ENCODE results near the gene DEXI. TPM values are rescaled to one million over a fixed set of nuclear protein-coding genes. Genes with fewer than 3 reads are reported as not detected.

DEXI gene
- total RNA-seq, 2 donors from 2014 or later, result 31.5 to 32.0 TPM

GRCh38 chr16:10936272-10936984 is 5.8 kb downstream of the DEXI start:
- no peak overlapping the region for H3K9ac ChIP-seq (ENCODE audit: extremely low read depth, low read length, poor library complexity, severe bottlenecking)
- TF ChIP-seq, protein P1, sequence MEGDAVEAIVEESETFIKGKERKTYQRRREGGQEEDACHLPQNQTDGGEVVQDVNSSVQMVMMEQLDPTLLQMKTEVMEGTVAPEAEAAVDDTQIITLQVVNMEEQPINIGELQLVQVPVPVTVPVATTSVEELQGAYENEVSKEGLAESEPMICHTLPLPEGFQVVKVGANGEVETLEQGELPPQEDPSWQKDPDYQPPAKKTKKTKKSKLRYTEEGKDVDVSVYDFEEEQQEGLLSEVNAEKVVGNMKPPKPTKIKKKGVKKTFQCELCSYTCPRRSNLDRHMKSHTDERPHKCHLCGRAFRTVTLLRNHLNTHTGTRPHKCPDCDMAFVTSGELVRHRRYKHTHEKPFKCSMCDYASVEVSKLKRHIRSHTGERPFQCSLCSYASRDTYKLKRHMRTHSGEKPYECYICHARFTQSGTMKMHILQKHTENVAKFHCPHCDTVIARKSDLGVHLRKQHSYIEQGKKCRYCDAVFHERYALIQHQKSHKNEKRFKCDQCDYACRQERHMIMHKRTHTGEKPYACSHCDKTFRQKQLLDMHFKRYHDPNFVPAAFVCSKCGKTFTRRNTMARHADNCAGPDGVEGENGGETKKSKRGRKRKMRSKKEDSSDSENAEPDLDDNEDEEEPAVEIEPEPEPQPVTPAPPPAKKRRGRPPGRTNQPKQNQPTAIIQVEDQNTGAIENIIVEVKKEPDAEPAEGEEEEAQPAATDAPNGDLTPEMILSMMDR (conservative IDR thresholded peaks at IDR 0.05), result no peak
- Mint-ChIP-seq H3K27ac (peak overlapping the region; percentile 17), H3K9me3 (no peaks in the 10 kb centered on the region), H3K36me3 (ENCODE audit: low read depth) (peaks cover 24% of the 10 kb centered on the region), H3K4me1 (peaks cover 25% of the 10 kb centered on the region), H3K27me3 (ENCODE audit: insufficient read depth) (no peaks in the 10 kb centered on the region), H3K4me3 (no peak overlapping the region)
- no peak overlapping the region for H3K27ac ChIP-seq (ENCODE audit: low read depth, low read length)
- peaks cover 15% of the 10 kb centered on the region for H3K36me3 ChIP-seq (ENCODE audit: control insufficient read depth, insufficient read depth, low read length)
- peaks cover 14% of the 10 kb centered on the region for H3K4me1 ChIP-seq (ENCODE audit: control insufficient read depth, insufficient read depth, low read length)
- H3K9me3 ChIP-seq (ENCODE audit: control insufficient read depth, low read length), result no peaks in the 10 kb centered on the region
- H3K4me3 ChIP-seq (ENCODE audit: low read length), result no peak overlapping the region
- WGBS, 2 experiments (ENCODE audit: insufficient coverage in 1 of 2, insufficient read length in 1 of 2), result 91 to 94% methylated on average over 5 to 7 of the region's 8 CpGs
- no peak for DNase-seq
- H3K27me3 ChIP-seq (ENCODE audit: control insufficient read depth, insufficient read depth, low read length, poor library complexity, severe bottlenecking), result no peaks in the 10 kb centered on the region

GRCh38 chr16:10935226-10935915 is 6.9 kb downstream of the DEXI start:
- Mint-ChIP-seq H3K36me3 (ENCODE audit: low read depth) (peaks cover 27% of the 10 kb centered on the region), H3K27me3 (ENCODE audit: insufficient read depth) (no peaks in the 10 kb centered on the region), H3K4me3 (no peak overlapping the region), H3K9me3 (no peaks in the 10 kb centered on the region), H3K4me1 (peaks cover 18% of the 10 kb centered on the region), H3K27ac (no peak overlapping the region)
- H3K9ac ChIP-seq (ENCODE audit: extremely low read depth, low read length, poor library complexity, severe bottlenecking), result no peak overlapping the region
- H3K4me1 ChIP-seq (ENCODE audit: control insufficient read depth, insufficient read depth, low read length), result peaks cover 9% of the 10 kb centered on the region
- no peaks in the 10 kb centered on the region for H3K9me3 ChIP-seq (ENCODE audit: control insufficient read depth, low read length)
- TF ChIP-seq, protein P1 (conservative IDR thresholded peaks at IDR 0.05), result no peak
- no peak overlapping the region for H3K27ac ChIP-seq (ENCODE audit: low read depth, low read length)
- 96 to 100% methylated on average over 3 to 7 of the region's 7 CpGs for WGBS, 2 experiments (ENCODE audit: insufficient coverage in 1 of 2, insufficient read length in 1 of 2)
- H3K36me3 ChIP-seq (ENCODE audit: control insufficient read depth, insufficient read depth, low read length), result peaks cover 15% of the 10 kb centered on the region
- H3K4me3 ChIP-seq (ENCODE audit: low read length), result no peak overlapping the region
- no peaks in the 10 kb centered on the region for H3K27me3 ChIP-seq (ENCODE audit: control insufficient read depth, insufficient read depth, low read length, poor library complexity, severe bottlenecking)
- DNase-seq, result no peak

DNA sequence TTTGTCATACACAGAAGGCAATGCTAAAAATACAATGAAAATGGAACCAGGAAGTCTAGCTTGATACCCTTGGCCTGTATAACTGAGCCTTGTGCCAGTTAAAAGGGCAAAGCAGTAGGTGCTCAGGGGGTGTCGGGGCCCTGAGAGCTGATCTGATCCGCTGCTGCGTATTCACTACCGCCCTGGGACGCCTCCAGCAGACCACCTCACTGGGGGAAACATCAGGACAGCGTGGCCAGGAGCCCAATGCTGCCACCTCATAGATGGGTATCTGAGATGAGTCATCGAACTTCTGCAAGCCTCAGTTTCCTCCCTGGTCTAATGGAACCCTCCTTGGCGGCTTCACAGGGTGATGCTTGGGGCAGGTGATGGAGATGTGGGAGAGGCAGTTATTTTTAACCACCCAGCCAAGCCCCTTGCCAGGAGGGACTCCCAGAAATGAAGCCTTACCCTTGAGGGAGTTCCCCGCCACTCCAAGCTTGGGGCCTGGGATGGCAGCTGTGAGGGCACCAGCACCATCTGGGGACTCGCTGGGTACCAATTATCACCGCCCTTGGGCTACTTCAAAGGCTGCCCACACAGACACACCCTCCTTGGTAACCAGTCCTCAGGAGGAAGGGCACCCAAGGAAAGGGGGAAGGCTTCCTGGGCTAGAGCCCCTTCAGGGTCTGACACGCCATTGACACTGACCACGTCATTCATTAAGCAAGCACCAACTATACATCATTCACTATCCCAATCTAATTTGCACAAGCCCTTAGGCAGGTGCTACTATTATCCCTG is 7.8 kb downstream of the DEXI start:
- 96 to 100% methylated on average over 8 to 12 of the region's 13 CpGs for WGBS, 2 experiments (ENCODE audit: insufficient coverage in 1 of 2, insufficient read length in 1 of 2)

More for the DNA sequence above, 7.8 kb downstream of the DEXI start:
- peaks cover 10% of the 10 kb centered on the region for H3K4me1 Mint-ChIP-seq
- H3K27me3 ChIP-seq (ENCODE audit: control insufficient read depth, insufficient read depth, low read length, poor library complexity, severe bottlenecking), result no peaks in the 10 kb centered on the region
- H3K27me3 Mint-ChIP-seq (ENCODE audit: insufficient read depth), result no peaks in the 10 kb centered on the region
- DNase-seq, result no peak
- peaks cover under 1% of the 10 kb centered on the region for H3K4me1 ChIP-seq (ENCODE audit: control insufficient read depth, insufficient read depth, low read length)
- no peak overlapping the region for H3K27ac ChIP-seq (ENCODE audit: low read depth, low read length)
- no peak overlapping the region for H3K27ac Mint-ChIP-seq
- H3K9me3 ChIP-seq (ENCODE audit: control insufficient read depth, low read length), result no peaks in the 10 kb centered on the region
- no peaks in the 10 kb centered on the region for H3K9me3 Mint-ChIP-seq
- no peak overlapping the region for H3K4me3 ChIP-seq (ENCODE audit: low read length)
- TF ChIP-seq, protein P1 (conservative IDR thresholded peaks at IDR 0.05), result no peak
- no peak overlapping the region for H3K9ac ChIP-seq (ENCODE audit: extremely low read depth, low read length, poor library complexity, severe bottlenecking)
- H3K36me3 Mint-ChIP-seq (ENCODE audit: low read depth), result peaks cover 29% of the 10 kb centered on the region
- no peak overlapping the region for H3K4me3 Mint-ChIP-seq
- H3K36me3 ChIP-seq (ENCODE audit: control insufficient read depth, insufficient read depth, low read length), result peaks cover 15% of the 10 kb centered on the region

Data from endodermal cell (in vitro differentiated cells).